Endometrial microvascular endothelial cells (primary cell): ENCODE results near the gene LRTM1. TPM values are rescaled to one million over a fixed set of nuclear protein-coding genes. Genes with fewer than 3 reads are reported as not detected.

ENCODE experiments used
- in situ Hi-C: cut with HindIII; loops from 2 replicates; pipeline ENCODE4 v1.10.0; 2017; ENCODE audit warnings: low sequenced_read_pairs, low pct_unique_long_range_greater_than_20kb; ENCODE audit errors: inconsistent ontology term
- total RNA-seq: library from RNA; depleted of rRNA; stranded (reverse); fragments of >200 nt; gene quantifications from one replicate; pipeline ENCODE4 v1.2.3, GENCODE V29; 2015; ENCODE audit errors: inconsistent ontology term

Gene LRTM1
- total RNA-seq, 1 donor from 2014 or later: not detected

GRCh38 chr3:54871867-54872266 lies 56.0 kb downstream of the LRTM1 start:
- in situ Hi-C loops: no loop called here

GRCh38 chr3:54870423-54870822 lies 57.4 kb downstream of the LRTM1 start:
- in situ Hi-C loops: no loop called here
